ENCODE measurements around the gene RFX8. TPM values are rescaled to one million over a fixed set of nuclear protein-coding genes. Genes with fewer than 3 reads are reported as not detected.
"Not testable (repeated sequence)": the region's sequence is repeated elsewhere in the genome, so short reads cannot be mapped to it uniquely, and the experiment has no call there.

The RFX8 gene
- total RNA-seq, 4 donors from 2014 or later, result 1.4 to 6.9 (median 3.9) TPM

DNA sequence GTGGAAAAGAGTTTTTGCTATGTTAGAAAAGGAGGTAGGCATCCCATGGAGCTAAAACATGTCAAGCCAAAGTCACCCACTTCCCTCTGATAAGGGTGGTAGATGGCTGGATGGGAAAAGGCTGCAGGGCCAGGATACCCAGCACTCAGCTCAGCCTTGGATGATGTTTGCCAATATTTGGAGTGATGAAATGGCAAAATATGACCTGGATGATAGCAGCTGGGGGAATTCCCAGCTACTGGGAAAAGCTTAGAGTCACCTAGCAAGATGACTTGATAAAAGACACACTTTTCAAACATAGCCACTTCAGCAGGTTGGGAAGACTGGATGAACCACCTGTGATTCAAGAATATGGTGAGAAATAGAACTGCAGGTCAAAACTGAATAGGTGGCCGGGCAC, 10.1 kb downstream of the RFX8 start:
- 95 to 100% methylated on average over 1 of the region's 1 CpG for WGBS, 2 donors
- H3K27ac ChIP-seq, result peak overlapping the region in 1 of 4 donors; percentile 22
- no peaks in the 10 kb centered on the region for H3K36me3 ChIP-seq

DNA sequence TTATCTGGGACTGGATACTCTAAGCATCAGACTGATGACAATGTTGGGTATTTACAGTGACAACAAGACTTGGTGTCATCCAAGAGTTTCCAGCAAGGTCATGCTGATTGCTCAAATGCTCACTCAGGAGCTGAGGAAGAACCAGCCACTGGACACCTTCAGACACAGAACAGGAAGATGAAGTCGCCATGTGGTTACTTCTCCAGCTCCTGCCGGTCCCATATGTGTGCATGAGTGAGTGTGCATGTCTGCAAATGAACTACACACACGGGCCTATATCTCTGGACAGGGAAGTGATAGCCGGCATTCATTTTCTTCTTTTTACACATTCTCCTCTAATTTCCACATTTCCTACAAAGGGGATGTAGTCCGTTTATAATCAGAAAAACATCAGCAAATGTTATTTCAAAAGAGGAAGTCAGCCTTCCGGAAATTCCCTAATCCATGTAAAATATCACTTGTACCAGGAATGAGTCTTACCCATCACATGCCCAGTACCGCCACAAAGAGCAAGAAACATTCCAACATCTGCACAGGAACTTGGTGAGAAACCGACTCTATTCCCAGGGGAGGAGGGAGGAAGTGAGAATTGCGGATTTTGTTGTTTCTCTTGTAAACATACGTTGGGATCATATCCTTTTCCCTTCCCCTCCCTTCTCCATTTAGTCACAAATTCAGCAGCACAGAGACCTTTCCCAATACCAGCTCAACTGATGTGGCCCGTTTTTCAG, 10.8 kb downstream of the RFX8 start:
- H3K27ac ChIP-seq, result peak overlapping the region in 2 of 4 donors; percentile 3 to 22
- peak in 1 of 2 donors; percentile 67 for TF ChIP-seq EP300 (IDR thresholded peaks at IDR 0.05)
- TF ChIP-seq, protein P1, sequence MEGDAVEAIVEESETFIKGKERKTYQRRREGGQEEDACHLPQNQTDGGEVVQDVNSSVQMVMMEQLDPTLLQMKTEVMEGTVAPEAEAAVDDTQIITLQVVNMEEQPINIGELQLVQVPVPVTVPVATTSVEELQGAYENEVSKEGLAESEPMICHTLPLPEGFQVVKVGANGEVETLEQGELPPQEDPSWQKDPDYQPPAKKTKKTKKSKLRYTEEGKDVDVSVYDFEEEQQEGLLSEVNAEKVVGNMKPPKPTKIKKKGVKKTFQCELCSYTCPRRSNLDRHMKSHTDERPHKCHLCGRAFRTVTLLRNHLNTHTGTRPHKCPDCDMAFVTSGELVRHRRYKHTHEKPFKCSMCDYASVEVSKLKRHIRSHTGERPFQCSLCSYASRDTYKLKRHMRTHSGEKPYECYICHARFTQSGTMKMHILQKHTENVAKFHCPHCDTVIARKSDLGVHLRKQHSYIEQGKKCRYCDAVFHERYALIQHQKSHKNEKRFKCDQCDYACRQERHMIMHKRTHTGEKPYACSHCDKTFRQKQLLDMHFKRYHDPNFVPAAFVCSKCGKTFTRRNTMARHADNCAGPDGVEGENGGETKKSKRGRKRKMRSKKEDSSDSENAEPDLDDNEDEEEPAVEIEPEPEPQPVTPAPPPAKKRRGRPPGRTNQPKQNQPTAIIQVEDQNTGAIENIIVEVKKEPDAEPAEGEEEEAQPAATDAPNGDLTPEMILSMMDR (IDR thresholded peaks at IDR 0.05), result no peak
- no peak for TF ChIP-seq POLR2A (IDR thresholded peaks at IDR 0.05)
- DNase-seq (ENCODE audit: low spot score in 2 of 2), result no peak
- WGBS, 2 donors, result 42 to 43% methylated on average over 11 of the region's 11 CpGs
- H3K4me1 ChIP-seq, result peaks cover 0 to 20% (median 4%) of the 10 kb centered on the region in 4 donors
- no peaks in the 10 kb centered on the region for H3K27me3 ChIP-seq
- H3K4me3 ChIP-seq, result no peak overlapping the region
- H3K9me3 ChIP-seq, result no peaks in the 10 kb centered on the region
- no peaks in the 10 kb centered on the region for H3K36me3 ChIP-seq

More for the DNA sequence above, 10.1 kb downstream of the RFX8 start:
- TF ChIP-seq POLR2A (IDR thresholded peaks at IDR 0.05), result no peak
- Histone ChIP-seq H3K4me1 (peaks cover 0 to 20% (median 4%) of the 10 kb centered on the region in 4 donors), H3K4me3 (no peak overlapping the region), H3K27me3 (no peaks in the 10 kb centered on the region), H3K9me3 (no peaks in the 10 kb centered on the region)
- no peak for DNase-seq (ENCODE audit: low spot score in 2 of 2)

DNA sequence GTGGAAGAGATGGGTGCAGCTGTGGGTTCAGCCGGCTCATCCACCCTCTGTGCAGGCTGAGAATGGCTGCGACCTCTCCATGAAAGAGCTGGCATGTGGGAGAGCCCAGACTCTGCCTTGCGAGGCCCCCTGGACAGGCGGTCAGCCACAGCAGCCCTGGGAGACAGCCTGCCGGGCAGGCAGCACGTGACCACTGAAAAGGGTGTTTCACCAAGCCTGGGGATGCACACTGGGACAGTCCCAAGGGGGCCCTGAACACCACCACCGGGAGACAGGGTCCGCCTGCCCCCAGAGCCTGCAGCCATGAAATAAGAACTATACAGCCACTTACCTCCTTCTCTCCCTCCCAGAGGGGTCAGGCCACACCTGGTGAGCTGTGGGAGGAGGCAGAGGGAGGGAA, 11.5 kb downstream of the RFX8 start:
- no peak overlapping the region for H3K4me3 ChIP-seq
- H3K36me3 ChIP-seq, result no peaks in the 10 kb centered on the region
- no peaks in the 10 kb centered on the region for H3K27me3 ChIP-seq
- peak overlapping the region in 1 of 4 donors; percentile 3 for H3K27ac ChIP-seq
- peaks cover 0 to 20% (median 4%) of the 10 kb centered on the region in 4 donors for H3K4me1 ChIP-seq
- DNase-seq (ENCODE audit: low spot score in 2 of 2), result no peak
- 92% methylated on average over 2 to 5 of the region's 8 CpGs for WGBS, 2 donors
- TF ChIP-seq EP300 (IDR thresholded peaks at IDR 0.05) (no peak), POLR2A (IDR thresholded peaks at IDR 0.05) (no peak)
- TF ChIP-seq, protein P1 (IDR thresholded peaks at IDR 0.05), result no peak
- H3K9me3 ChIP-seq, result no peaks in the 10 kb centered on the region

DNA sequence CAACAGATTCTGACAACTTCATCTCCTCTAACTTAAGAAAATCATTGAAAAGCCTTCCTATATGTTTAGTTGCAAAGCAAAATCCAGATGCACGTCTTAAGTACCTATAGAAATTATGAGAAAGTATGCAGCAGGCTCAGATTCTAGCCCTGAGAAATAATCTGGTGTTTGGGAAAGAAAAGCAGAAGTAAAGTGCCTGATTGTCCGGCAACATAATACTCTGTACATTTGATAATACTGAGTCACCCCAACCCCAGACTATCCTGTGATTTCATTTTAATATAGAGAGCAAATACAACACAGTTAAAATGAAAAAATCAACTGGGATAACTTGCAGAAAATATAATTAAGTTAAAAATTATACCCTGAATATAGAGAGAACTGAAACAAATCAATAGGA, 13.5 kb downstream of the RFX8 start:
- TF ChIP-seq EP300 (IDR thresholded peaks at IDR 0.05), result no peak
- TF ChIP-seq POLR2A (IDR thresholded peaks at IDR 0.05), result no peak
- TF ChIP-seq, protein P1 (IDR thresholded peaks at IDR 0.05), result no peak
- no peaks in the 10 kb centered on the region for H3K36me3 ChIP-seq
- DNase-seq (ENCODE audit: low spot score in 2 of 2), result no peak
- H3K9me3 ChIP-seq, result no peaks in the 10 kb centered on the region
- no peak overlapping the region for H3K4me3 ChIP-seq
- 75 to 80% methylated on average over 2 of the region's 2 CpGs for WGBS, 2 donors
- no peaks in the 10 kb centered on the region for H3K27me3 ChIP-seq
- peaks cover 0 to 16% (median 4%) of the 10 kb centered on the region in 4 donors for H3K4me1 ChIP-seq
- no peak overlapping the region for H3K27ac ChIP-seq

DNA sequence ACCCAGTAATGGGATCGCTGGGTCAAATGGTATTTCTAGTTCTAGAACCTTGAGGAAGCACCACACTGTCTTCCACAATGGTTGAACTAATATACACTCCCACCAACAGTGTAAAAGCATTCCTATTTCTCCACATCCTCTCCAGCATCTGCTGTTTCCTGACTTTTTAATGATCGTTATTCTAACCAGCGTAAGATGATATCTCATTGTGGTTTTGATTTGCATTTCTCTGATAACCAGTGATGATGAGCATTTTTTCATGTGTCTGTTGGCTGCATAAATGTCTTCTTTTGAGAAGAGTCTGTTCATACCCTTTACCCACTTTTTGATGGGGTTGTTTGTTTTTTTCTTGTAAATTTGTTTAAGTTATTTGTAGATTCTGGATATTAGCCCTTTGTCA, 20.5 kb downstream of the RFX8 start:
- DNase-seq (ENCODE audit: low spot score in 2 of 2); H3K27me3 ChIP-seq; H3K27ac ChIP-seq; H3K4me3 ChIP-seq; H3K36me3 ChIP-seq; H3K4me1 ChIP-seq; H3K9me3 ChIP-seq: not testable (repeated sequence)
- WGBS, 2 donors, result 53 to 71% methylated on average over 3 of the region's 3 CpGs

DNA sequence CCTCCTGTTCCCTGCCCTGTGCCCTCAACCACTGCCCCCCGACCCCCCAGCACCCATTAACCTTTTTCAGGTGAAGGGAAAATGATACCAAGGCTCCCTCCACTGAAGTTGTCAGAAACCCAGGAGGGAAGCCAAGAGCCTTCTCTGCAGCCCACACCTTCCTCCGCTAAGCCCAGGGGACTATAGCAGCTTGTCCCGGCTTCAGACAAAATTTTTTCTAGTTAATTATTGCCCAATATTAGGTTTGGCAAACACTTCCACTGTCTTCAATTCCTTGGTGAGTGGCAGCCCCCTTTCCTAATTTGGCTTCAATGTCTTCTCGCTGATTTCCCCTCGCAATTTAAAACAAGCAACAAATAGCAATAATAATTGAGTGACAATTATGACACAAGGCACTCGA, 23.9 kb downstream of the RFX8 start:
- H3K4me1 ChIP-seq, result no peaks in the 10 kb centered on the region
- WGBS, 2 donors, result 72 to 78% methylated on average over 6 of the region's 6 CpGs
- TF ChIP-seq POLR2A (IDR thresholded peaks at IDR 0.05), result no peak
- no peak for TF ChIP-seq EP300 (IDR thresholded peaks at IDR 0.05)
- TF ChIP-seq, protein P1 (IDR thresholded peaks at IDR 0.05), result no peak
- no peaks in the 10 kb centered on the region for H3K27me3 ChIP-seq
- peaks cover 0 to 6% (median 0%) of the 10 kb centered on the region in 3 donors for H3K36me3 ChIP-seq
- no peaks in the 10 kb centered on the region for H3K9me3 ChIP-seq
- no peak for DNase-seq (ENCODE audit: low spot score in 2 of 2)
- H3K4me3 ChIP-seq, result no peak overlapping the region
- no peak overlapping the region for H3K27ac ChIP-seq

Data from tibial nerve (tissue), 4 donors.